Muscle layer of duodenum (tissue), 2 donors: ENCODE data around the gene OR10A4.
"Not testable (repeated sequence)": the region's sequence is repeated elsewhere in the genome, so short reads cannot be mapped to it uniquely, and the experiment has no call there.

ENCODE experiments used
- H3K27ac ChIP-seq: one replicate; pipeline ENCODE4 v1.7.0; 2013; ENCODE audit warnings: mild to moderate bottlenecking, low read length
- H3K27me3 ChIP-seq: one replicate; pipeline ENCODE4 v1.7.0; 2013; ENCODE audit warnings: low read depth, mild to moderate bottlenecking, control low read depth, low read length
- H3K36me3 ChIP-seq, 2 donors: one replicate each; pipeline ENCODE4 v1.7.0; 2013; ENCODE audit warnings: low read length in 2 of 2, control low read depth in 1 of 2, mild to moderate bottlenecking in 1 of 2; ENCODE audit not compliant: insufficient read depth in 2 of 2, control insufficient read depth in 1 of 2
- H3K4me1 ChIP-seq, 2 donors: one replicate each; pipeline ENCODE4 v1.7.0; 2013; ENCODE audit warnings: low read length in 2 of 2, mild to moderate bottlenecking in 2 of 2, control low read depth in 1 of 2, moderate library complexity in 1 of 2; ENCODE audit not compliant: insufficient read depth in 2 of 2, control insufficient read depth in 1 of 2
- H3K4me3 ChIP-seq, 2 donors: one replicate each; pipeline ENCODE4 v1.7.0; 2013; ENCODE audit warnings: low read length in 2 of 2, low read depth in 1 of 2, mild to moderate bottlenecking in 1 of 2
- H3K9me3 ChIP-seq, 2 donors: one replicate each; pipeline ENCODE4 v1.7.0; 2013; ENCODE audit warnings: low read length in 2 of 2, control low read depth in 1 of 2, mild to moderate bottlenecking in 1 of 2; ENCODE audit not compliant: control insufficient read depth in 1 of 2
- donor health status: healthy.

Gene OR10A4

GRCh38 chr11:6898911-6899310, 22.5 kb downstream of the OR10A4 start:
- no peaks in the 10 kb centered on the region for H3K9me3 ChIP-seq
- no peak overlapping the region for H3K27ac ChIP-seq
- no peaks in the 10 kb centered on the region for H3K27me3 ChIP-seq
- no peaks in the 10 kb centered on the region for H3K36me3 ChIP-seq
- H3K4me1 ChIP-seq = no peaks in the 10 kb centered on the region
- H3K4me3 ChIP-seq = no peak overlapping the region

DNA sequence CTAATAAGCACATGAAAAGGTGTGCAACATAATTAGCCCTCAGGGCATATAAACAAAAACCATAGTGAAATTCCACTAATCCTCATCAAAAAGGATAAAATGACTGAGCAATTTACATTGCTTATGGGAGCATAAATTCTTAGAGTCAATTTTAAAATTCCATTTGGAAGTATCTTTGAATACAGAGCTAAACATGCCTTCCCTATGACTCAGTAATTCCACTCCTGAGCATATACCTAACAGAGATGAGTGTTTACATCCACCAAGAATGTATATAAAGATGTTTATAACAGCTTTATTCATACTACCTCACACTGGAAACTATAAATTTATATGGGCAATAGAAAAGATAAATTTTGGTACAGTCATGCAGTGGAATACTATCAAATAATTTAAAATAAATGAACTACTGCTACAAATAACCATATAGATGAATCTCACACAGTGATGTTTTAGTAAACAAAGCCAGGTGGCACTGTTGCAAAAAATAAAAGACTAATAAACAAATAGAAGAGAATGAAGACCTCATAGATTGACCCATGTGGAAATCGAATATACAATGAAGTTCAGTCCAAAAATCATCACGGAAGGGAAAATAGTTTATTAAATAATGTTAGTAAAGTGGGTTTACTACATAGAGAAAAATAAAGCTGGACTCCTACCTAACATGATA, 24.0 kb downstream of the OR10A4 start:
- H3K4me1 ChIP-seq = no peaks in the 10 kb centered on the region
- no peaks in the 10 kb centered on the region for H3K9me3 ChIP-seq
- no peak overlapping the region for H3K4me3 ChIP-seq
- no peak overlapping the region for H3K27ac ChIP-seq
- H3K27me3 ChIP-seq = no peaks in the 10 kb centered on the region
- no peaks in the 10 kb centered on the region for H3K36me3 ChIP-seq

DNA sequence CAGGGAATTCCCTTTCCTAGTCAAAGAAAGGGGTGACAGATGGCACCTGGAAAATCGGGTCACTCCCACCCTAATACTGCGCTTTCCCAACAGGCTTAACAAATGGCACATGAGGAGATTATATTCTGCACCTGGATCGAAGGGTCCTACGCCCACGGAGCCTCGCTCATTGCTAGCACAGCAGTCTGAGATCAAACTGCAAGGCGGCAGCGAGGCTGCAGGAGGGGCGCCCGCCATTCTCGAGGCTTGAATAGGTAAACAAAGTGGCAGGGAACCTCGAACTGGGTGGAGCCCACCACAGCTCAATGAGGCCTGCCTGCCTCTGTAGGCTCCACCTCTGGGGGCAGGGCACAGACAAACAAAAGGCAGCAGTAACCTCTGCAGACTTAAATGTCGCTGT, 28.4 kb downstream of the OR10A4 start:
- not testable (repeated sequence) for H3K9me3 ChIP-seq, H3K36me3 ChIP-seq, H3K4me3 ChIP-seq, H3K4me1 ChIP-seq, H3K27ac ChIP-seq, H3K27me3 ChIP-seq

- no peak overlapping the region for H3K27ac ChIP-seq
- no peaks in the 10 kb centered on the region for H3K27me3 ChIP-seq
- no peak overlapping the region for H3K4me3 ChIP-seq
- H3K4me1 ChIP-seq = no peaks in the 10 kb centered on the region
- H3K36me3 ChIP-seq = no peaks in the 10 kb centered on the region
- H3K9me3 ChIP-seq = no peaks in the 10 kb centered on the region
Measured at GRCh38 chr11:6911378-6911777, 35.0 kb downstream of the OR10A4 start.

GRCh38 chr11:6911948-6912347, 35.5 kb downstream of the OR10A4 start:
- Histone ChIP-seq H3K9me3 (no peaks in the 10 kb centered on the region), H3K4me3 (no peak overlapping the region), H3K27me3 (no peaks in the 10 kb centered on the region), H3K36me3 (no peaks in the 10 kb centered on the region), H3K4me1 (no peaks in the 10 kb centered on the region), H3K27ac (no peak overlapping the region)

DNA sequence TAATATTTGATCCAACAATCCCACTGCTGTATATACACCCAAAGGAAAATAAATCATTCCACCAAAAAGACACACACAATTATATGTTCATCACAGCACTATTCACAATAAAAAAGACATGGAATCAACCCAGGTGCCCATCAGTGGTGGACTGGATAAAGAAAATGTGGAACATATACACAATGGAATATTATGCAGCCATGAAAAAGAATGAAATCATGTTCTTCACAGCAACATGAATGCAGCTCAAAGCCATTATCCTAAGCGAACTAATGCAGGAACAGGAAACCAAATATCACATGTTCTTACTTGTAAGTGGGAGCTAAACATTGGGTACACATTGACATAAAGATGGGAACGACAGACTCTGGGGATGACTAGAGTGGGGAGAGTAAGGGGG, 43.3 kb downstream of the OR10A4 start:
- H3K27me3 ChIP-seq = no peaks in the 10 kb centered on the region
- H3K9me3 ChIP-seq = no peaks in the 10 kb centered on the region
- no peaks in the 10 kb centered on the region for H3K36me3 ChIP-seq
- no peak overlapping the region for H3K4me3 ChIP-seq
- no peaks in the 10 kb centered on the region for H3K4me1 ChIP-seq
- H3K27ac ChIP-seq = no peak overlapping the region

- no peaks in the 10 kb centered on the region for H3K27me3 ChIP-seq
- no peaks in the 10 kb centered on the region for H3K36me3 ChIP-seq
- H3K4me1 ChIP-seq = no peaks in the 10 kb centered on the region
- H3K27ac ChIP-seq = no peak within 1 kb of the TSS
- no peaks in the 10 kb centered on the region for H3K9me3 ChIP-seq
- H3K4me3 ChIP-seq = no peak within 1 kb of the TSS
Measured at GRCh38 chr11:6920702-6921101, 44.3 kb downstream of the OR10A4 start, which contains the start of gene OR2D3. OR2D3 (plus strand) TSS chr11:6921002; CDS start chr11:6921002, 0 bp downstream.

- H3K36me3 ChIP-seq = no peaks in the 10 kb centered on the region
- no peaks in the 10 kb centered on the region for H3K9me3 ChIP-seq
- peaks cover 0 to 6% of the 10 kb centered on the region in 2 donors for H3K4me1 ChIP-seq
- no peaks in the 10 kb centered on the region for H3K27me3 ChIP-seq
- H3K4me3 ChIP-seq = no peak overlapping the region
- H3K27ac ChIP-seq = no peak overlapping the region
Measured at GRCh38 chr11:6925007-6925577, 48.7 kb downstream of the OR10A4 start.

- H3K27me3 ChIP-seq = no peaks in the 10 kb centered on the region
- H3K4me1 ChIP-seq = peaks cover 0 to 6% of the 10 kb centered on the region in 2 donors
- H3K9me3 ChIP-seq = no peaks in the 10 kb centered on the region
- no peaks in the 10 kb centered on the region for H3K36me3 ChIP-seq
- H3K27ac ChIP-seq = no peak overlapping the region
- peak overlapping the region; percentile 74 to 80 for H3K4me3 ChIP-seq
Measured at GRCh38 chr11:6925636-6926207, 49.3 kb downstream of the OR10A4 start.

GRCh38 chr11:6926208-6927029, 50.0 kb downstream of the OR10A4 start, which contains the start of gene ZNF215:
ZNF215 (plus strand) TSS chr11:6926426; CDS start chr11:6932273, 5,847 bp downstream.
- Histone ChIP-seq H3K36me3 (no peaks in the 10 kb centered on the region), H3K4me1 (peaks cover 0 to 6% of the 10 kb centered on the region in 2 donors), H3K4me3 (peak within 1 kb of the TSS; percentile 74 to 80), H3K27ac (no peak within 1 kb of the TSS), H3K9me3 (no peaks in the 10 kb centered on the region), H3K27me3 (no peaks in the 10 kb centered on the region)

DNA sequence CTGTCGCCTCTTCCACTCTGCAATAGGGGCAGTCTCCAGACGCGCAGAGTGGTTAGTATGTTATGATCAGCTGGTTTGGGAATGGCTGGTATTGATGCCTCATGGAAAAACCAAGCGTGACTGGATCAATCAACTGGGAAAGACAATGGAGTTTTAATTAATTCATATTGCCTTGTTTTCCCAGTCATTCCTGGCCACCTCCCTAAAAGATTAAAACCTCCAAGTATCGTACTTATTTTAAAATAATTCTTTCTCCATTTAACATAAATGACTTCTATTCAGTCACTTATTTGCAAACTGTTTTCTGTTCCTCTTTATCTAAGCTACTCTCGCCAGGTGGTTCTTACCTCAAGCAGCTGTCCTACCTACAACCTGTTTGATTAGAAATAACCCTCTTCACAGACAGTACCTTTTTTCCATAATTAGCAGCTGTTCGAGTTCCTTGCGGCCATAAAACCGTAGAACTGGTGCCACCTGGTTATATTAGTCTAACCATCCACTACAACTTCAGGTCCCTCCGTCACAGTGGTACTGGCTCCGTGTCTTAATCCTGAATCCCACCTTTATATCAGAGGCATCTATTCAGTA, 50.7 kb downstream of the OR10A4 start:
- no peaks in the 10 kb centered on the region for H3K9me3 ChIP-seq
- H3K36me3 ChIP-seq = no peaks in the 10 kb centered on the region
- H3K4me3 ChIP-seq = peak overlapping the region; percentile 74 to 80
- H3K4me1 ChIP-seq = peaks cover 0 to 6% of the 10 kb centered on the region in 2 donors
- H3K27ac ChIP-seq = no peak overlapping the region
- H3K27me3 ChIP-seq = no peaks in the 10 kb centered on the region
